Measurements from ENCODE around the gene LSAMP. TPM values are rescaled to one million over a fixed set of nuclear protein-coding genes. Genes with fewer than 3 reads are reported as not detected.

The LSAMP gene
- total and polyA plus RNA-seq, 2 donors, result 0.71 to 1.5 TPM

- Histone ChIP-seq H3K4me1 (ENCODE audit: control insufficient read depth in 2 of 2, insufficient read depth in 2 of 2, low read length in 2 of 2) (no peaks in the 10 kb centered on the region), H3K36me3 (ENCODE audit: control insufficient read depth in 2 of 2, insufficient read depth in 2 of 2, low read length in 1 of 2) (no peaks in the 10 kb centered on the region), H3K27ac (ENCODE audit: low read depth in 1 of 2, low read length in 1 of 2) (no peak overlapping the region), H3K27me3 (ENCODE audit: control insufficient read depth in 2 of 2, insufficient read depth in 1 of 2, low read length in 1 of 2) (no peaks in the 10 kb centered on the region), H3K4me3 (ENCODE audit: low read length in 2 of 2) (no peak overlapping the region), H3K9me3 (ENCODE audit: control insufficient read depth in 2 of 2, insufficient read depth in 1 of 2, low read length in 1 of 2) (no peaks in the 10 kb centered on the region)
- WGBS, result 71% methylated on average over 2 of the region's 2 CpGs
- no peak for DNase-seq (ENCODE audit: low read depth in 6 of 9, low spot score in 9 of 9)
Measured at GRCh38 chr3:115918900-115919299, 526.4 kb downstream of the LSAMP start.

GRCh38 chr3:115916866-115917265 is 528.4 kb downstream of the LSAMP start:
- no peaks in the 10 kb centered on the region for H3K36me3 ChIP-seq (ENCODE audit: control insufficient read depth in 2 of 2, insufficient read depth in 2 of 2, low read length in 1 of 2)
- H3K27me3 ChIP-seq (ENCODE audit: control insufficient read depth in 2 of 2, insufficient read depth in 1 of 2, low read length in 1 of 2), result no peaks in the 10 kb centered on the region
- 93% methylated on average over 1 of the region's 1 CpG for WGBS
- no peak for DNase-seq (ENCODE audit: low read depth in 6 of 9, low spot score in 9 of 9)
- no peaks in the 10 kb centered on the region for H3K4me1 ChIP-seq (ENCODE audit: control insufficient read depth in 2 of 2, insufficient read depth in 2 of 2, low read length in 2 of 2)
- no peaks in the 10 kb centered on the region for H3K9me3 ChIP-seq (ENCODE audit: control insufficient read depth in 2 of 2, insufficient read depth in 1 of 2, low read length in 1 of 2)
- no peak overlapping the region for H3K27ac ChIP-seq (ENCODE audit: low read depth in 1 of 2, low read length in 1 of 2)
- H3K4me3 ChIP-seq (ENCODE audit: low read length in 2 of 2), result no peak overlapping the region

- no peak overlapping the region for H3K27ac ChIP-seq (ENCODE audit: low read depth in 1 of 2, low read length in 1 of 2)
- H3K4me1 ChIP-seq (ENCODE audit: control insufficient read depth in 2 of 2, insufficient read depth in 2 of 2, low read length in 2 of 2), result no peaks in the 10 kb centered on the region
- H3K27me3 ChIP-seq (ENCODE audit: control insufficient read depth in 2 of 2, insufficient read depth in 1 of 2, low read length in 1 of 2), result no peaks in the 10 kb centered on the region
- H3K9me3 ChIP-seq (ENCODE audit: control insufficient read depth in 2 of 2, insufficient read depth in 1 of 2, low read length in 1 of 2), result no peaks in the 10 kb centered on the region
- DNase-seq (ENCODE audit: low read depth in 6 of 9, low spot score in 9 of 9), result no peak
- H3K36me3 ChIP-seq (ENCODE audit: control insufficient read depth in 2 of 2, insufficient read depth in 2 of 2, low read length in 1 of 2), result no peaks in the 10 kb centered on the region
- no peak overlapping the region for H3K4me3 ChIP-seq (ENCODE audit: low read length in 2 of 2)
- 92% methylated on average over 1 of the region's 1 CpG for WGBS
Measured at GRCh38 chr3:115915061-115915460, 530.2 kb downstream of the LSAMP start.

DNA sequence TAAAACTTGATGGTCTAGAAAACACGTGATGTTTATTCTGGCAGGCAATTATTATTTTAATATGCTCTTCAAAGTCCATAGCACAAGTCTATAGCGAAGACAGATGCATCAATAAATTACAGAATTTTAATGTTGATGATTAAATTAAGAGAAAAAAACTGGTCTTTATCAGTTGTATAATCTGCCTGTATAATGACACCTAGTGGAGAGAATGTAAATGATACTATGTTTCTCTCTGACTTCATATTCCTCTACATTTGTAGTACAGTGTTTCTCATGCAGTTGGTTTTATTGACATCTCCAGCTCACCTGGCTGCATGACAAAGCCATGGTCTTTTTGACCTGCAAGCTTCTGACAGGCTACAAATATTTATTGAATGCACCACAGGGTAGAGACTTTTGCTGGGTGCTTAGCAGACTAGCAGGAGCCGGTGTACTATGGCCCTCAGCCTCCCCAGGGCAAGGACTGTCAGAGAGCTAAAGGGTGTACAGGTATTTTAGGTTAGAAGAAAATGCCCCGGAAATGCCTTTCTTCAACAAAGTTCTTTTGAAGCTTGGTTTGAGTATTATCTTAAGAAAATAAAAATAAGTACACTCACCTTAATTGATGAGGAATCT is 532.1 kb downstream of the LSAMP start:
- Histone ChIP-seq H3K9me3 (ENCODE audit: control insufficient read depth in 2 of 2, insufficient read depth in 1 of 2, low read length in 1 of 2) (no peaks in the 10 kb centered on the region), H3K27me3 (ENCODE audit: control insufficient read depth in 2 of 2, insufficient read depth in 1 of 2, low read length in 1 of 2) (no peaks in the 10 kb centered on the region), H3K4me1 (ENCODE audit: control insufficient read depth in 2 of 2, insufficient read depth in 2 of 2, low read length in 2 of 2) (no peaks in the 10 kb centered on the region), H3K27ac (ENCODE audit: low read depth in 1 of 2, low read length in 1 of 2) (no peak overlapping the region), H3K4me3 (ENCODE audit: low read length in 2 of 2) (no peak overlapping the region), H3K36me3 (ENCODE audit: control insufficient read depth in 2 of 2, insufficient read depth in 2 of 2, low read length in 1 of 2) (no peaks in the 10 kb centered on the region)
- DNase-seq (ENCODE audit: low read depth in 6 of 9, low spot score in 9 of 9), result no peak
- WGBS, result 80% methylated on average over 4 of the region's 4 CpGs

DNA sequence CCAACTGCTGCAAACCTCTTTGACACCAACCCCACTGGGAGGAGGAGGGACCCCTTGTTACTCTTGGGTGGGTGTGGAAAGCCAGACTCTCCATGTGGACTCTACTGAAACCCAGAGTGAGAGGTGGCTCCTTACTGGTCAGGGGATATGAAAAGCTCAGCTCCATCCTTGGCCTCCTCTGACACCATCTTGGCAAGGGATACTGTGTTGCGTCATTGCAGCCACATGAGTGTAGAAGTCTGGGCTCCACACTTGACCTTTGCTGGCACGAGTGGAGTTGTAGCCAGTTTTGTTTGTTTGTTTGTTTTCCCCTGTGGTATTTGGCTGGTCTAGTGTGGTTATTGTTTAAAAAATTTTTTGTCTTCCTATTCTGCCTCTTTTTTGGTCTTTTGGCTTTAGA is 532.9 kb downstream of the LSAMP start:
- 81% methylated on average over 2 of the region's 2 CpGs for WGBS
- no peaks in the 10 kb centered on the region for H3K4me1 ChIP-seq (ENCODE audit: control insufficient read depth in 2 of 2, insufficient read depth in 2 of 2, low read length in 2 of 2)
- no peaks in the 10 kb centered on the region for H3K36me3 ChIP-seq (ENCODE audit: control insufficient read depth in 2 of 2, insufficient read depth in 2 of 2, low read length in 1 of 2)
- no peaks in the 10 kb centered on the region for H3K9me3 ChIP-seq (ENCODE audit: control insufficient read depth in 2 of 2, insufficient read depth in 1 of 2, low read length in 1 of 2)
- no peak overlapping the region for H3K27ac ChIP-seq (ENCODE audit: low read depth in 1 of 2, low read length in 1 of 2)
- DNase-seq (ENCODE audit: low read depth in 6 of 9, low spot score in 9 of 9), result no peak
- no peak overlapping the region for H3K4me3 ChIP-seq (ENCODE audit: low read length in 2 of 2)
- H3K27me3 ChIP-seq (ENCODE audit: control insufficient read depth in 2 of 2, insufficient read depth in 1 of 2, low read length in 1 of 2), result no peaks in the 10 kb centered on the region

DNA sequence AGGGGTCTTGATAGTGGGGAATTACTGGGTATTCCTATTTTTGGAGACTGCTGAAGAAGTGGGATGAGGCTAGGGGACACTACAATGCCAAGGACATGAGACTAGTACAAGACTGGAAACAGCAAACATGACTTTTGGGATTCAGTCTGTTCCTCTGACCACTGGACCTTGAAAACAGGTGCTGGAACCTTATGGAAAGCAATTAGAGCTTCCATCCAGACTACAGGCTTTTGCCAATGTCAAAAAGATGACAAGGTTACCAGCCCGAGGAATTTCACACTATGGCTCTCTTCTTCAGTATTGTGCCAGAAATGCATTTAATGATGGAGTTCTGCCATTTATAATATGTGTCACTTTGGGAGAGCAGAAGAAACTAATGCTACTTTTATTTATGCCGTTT is 539.4 kb downstream of the LSAMP start:
- 91% methylated on average over 2 of the region's 2 CpGs for whole genome bisulfite sequencing
- H3K36me3 ChIP-seq (ENCODE audit: control insufficient read depth in 2 of 2, insufficient read depth in 2 of 2, low read length in 1 of 2), result no peaks in the 10 kb centered on the region

GRCh38 chr3:115903843-115904242 is 541.4 kb downstream of the LSAMP start:
- 94% methylated on average over 2 of the region's 2 CpGs for WGBS
- Histone ChIP-seq H3K9me3 (ENCODE audit: control insufficient read depth in 2 of 2, insufficient read depth in 1 of 2, low read length in 1 of 2) (no peaks in the 10 kb centered on the region), H3K27me3 (ENCODE audit: control insufficient read depth in 2 of 2, insufficient read depth in 1 of 2, low read length in 1 of 2) (no peaks in the 10 kb centered on the region), H3K4me3 (ENCODE audit: low read length in 2 of 2) (no peak overlapping the region), H3K36me3 (ENCODE audit: control insufficient read depth in 2 of 2, insufficient read depth in 2 of 2, low read length in 1 of 2) (no peaks in the 10 kb centered on the region), H3K27ac (ENCODE audit: low read depth in 1 of 2, low read length in 1 of 2) (no peak overlapping the region), H3K4me1 (ENCODE audit: control insufficient read depth in 2 of 2, insufficient read depth in 2 of 2, low read length in 2 of 2) (no peaks in the 10 kb centered on the region)
- DNase-seq (ENCODE audit: low read depth in 6 of 9, low spot score in 9 of 9), result no peak

More for the DNA sequence above, 539.4 kb downstream of the LSAMP start:
- DNase-seq (ENCODE audit: low read depth in 6 of 9, low spot score in 9 of 9), result no peak
- no peaks in the 10 kb centered on the region for H3K9me3 ChIP-seq (ENCODE audit: control insufficient read depth in 2 of 2, insufficient read depth in 1 of 2, low read length in 1 of 2)
- no peaks in the 10 kb centered on the region for H3K27me3 ChIP-seq (ENCODE audit: control insufficient read depth in 2 of 2, insufficient read depth in 1 of 2, low read length in 1 of 2)
- no peak overlapping the region for H3K4me3 ChIP-seq (ENCODE audit: low read length in 2 of 2)
- H3K4me1 ChIP-seq (ENCODE audit: control insufficient read depth in 2 of 2, insufficient read depth in 2 of 2, low read length in 2 of 2), result no peaks in the 10 kb centered on the region
- H3K27ac ChIP-seq (ENCODE audit: low read depth in 1 of 2, low read length in 1 of 2), result no peak overlapping the region

DNA sequence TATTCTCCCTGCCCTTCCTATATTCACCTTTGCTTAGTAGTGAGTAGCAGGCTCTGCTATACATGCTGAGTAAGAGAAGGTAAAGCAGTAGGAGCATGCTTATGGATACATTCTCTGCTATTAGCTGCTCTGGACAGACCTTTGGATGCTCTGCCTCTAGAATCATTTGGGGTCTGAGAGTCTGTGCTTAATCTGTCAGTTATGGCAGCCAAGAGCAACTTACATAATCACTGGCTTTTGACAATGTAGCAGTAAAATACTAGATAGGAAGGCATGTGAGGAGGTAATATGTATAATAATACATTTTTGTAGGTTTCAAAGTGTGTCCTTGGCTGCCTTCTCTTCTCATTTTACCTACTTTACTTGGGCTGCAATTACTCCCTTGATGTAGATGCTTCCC is 544.3 kb downstream of the LSAMP start:
- H3K9me3 ChIP-seq (ENCODE audit: control insufficient read depth in 2 of 2, insufficient read depth in 1 of 2, low read length in 1 of 2), result no peaks in the 10 kb centered on the region
- H3K36me3 ChIP-seq (ENCODE audit: control insufficient read depth in 2 of 2, insufficient read depth in 2 of 2, low read length in 1 of 2), result no peaks in the 10 kb centered on the region
- no peak for DNase-seq (ENCODE audit: low read depth in 6 of 9, low spot score in 9 of 9)
- no peak overlapping the region for H3K27ac ChIP-seq (ENCODE audit: low read depth in 1 of 2, low read length in 1 of 2)
- no peaks in the 10 kb centered on the region for H3K4me1 ChIP-seq (ENCODE audit: control insufficient read depth in 2 of 2, insufficient read depth in 2 of 2, low read length in 2 of 2)
- no peaks in the 10 kb centered on the region for H3K27me3 ChIP-seq (ENCODE audit: control insufficient read depth in 2 of 2, insufficient read depth in 1 of 2, low read length in 1 of 2)
- no peak overlapping the region for H3K4me3 ChIP-seq (ENCODE audit: low read length in 2 of 2)

DNA sequence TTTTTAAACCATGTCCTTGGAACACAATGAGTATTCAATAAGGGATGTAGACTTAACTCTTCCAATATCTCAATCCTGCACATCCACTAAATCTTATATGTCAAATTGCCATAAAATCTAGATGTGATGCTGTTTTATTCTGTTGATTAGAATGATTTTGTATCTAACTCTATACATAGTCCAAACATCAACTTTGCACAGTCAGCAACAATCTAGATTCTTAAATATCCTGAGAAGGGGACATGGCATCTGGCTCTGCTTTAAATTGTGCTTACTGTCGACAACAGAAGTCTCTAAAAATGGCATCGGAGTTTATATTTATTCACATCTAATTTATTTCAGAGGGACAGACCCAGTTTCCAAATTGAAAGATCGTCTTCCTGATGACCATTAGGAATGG is 545.8 kb downstream of the LSAMP start:
- Histone ChIP-seq H3K27ac (ENCODE audit: low read depth in 1 of 2, low read length in 1 of 2) (no peak overlapping the region), H3K27me3 (ENCODE audit: control insufficient read depth in 2 of 2, insufficient read depth in 1 of 2, low read length in 1 of 2) (no peaks in the 10 kb centered on the region), H3K4me3 (ENCODE audit: low read length in 2 of 2) (no peak overlapping the region), H3K36me3 (ENCODE audit: control insufficient read depth in 2 of 2, insufficient read depth in 2 of 2, low read length in 1 of 2) (no peaks in the 10 kb centered on the region), H3K4me1 (ENCODE audit: control insufficient read depth in 2 of 2, insufficient read depth in 2 of 2, low read length in 2 of 2) (no peaks in the 10 kb centered on the region), H3K9me3 (ENCODE audit: control insufficient read depth in 2 of 2, insufficient read depth in 1 of 2, low read length in 1 of 2) (no peaks in the 10 kb centered on the region)
- WGBS, result 92% methylated on average over 3 of the region's 3 CpGs
- no peak for DNase-seq (ENCODE audit: low read depth in 6 of 9, low spot score in 9 of 9)
